Pancreas (tissue), 10 donors: Measurements from ENCODE around the gene IFNAR1. TPM values are rescaled to one million over a fixed set of nuclear protein-coding genes. Genes with fewer than 3 reads are reported as not detected.

ENCODE experiments used
- ATAC-seq, 4 donors: fragments of 200-7000 bp; cut with Tn5 transposase; one replicate each; pipeline versions ENCODE4 v1.8.0 to v1.9.1; 2020; ENCODE audit warnings: mild to moderate bottlenecking in 4 of 4, moderate library complexity in 4 of 4
- DNase-seq, 6 donors: peaks; one replicate each; pipeline ENCODE4 v3.0.0-alpha.2; 2020
- FAIRE-seq: peaks from 2 replicates; lab custom pipeline; 2012; peaks lifted over from hg19 to GRCh38; lab: Jason Lieb, UNC
- H3K27ac ChIP-seq, 4 donors: fragments of 200-600 bp; sonication (generic); 1 replicate in 3 of 4; 2 replicates in 1 of 4; pipeline versions ENCODE4 v1.5.0 to v1.8.0; 2020
- H3K27me3 ChIP-seq, 4 donors: fragments of 200-600 bp; one replicate each; pipeline ENCODE4 v1.8.0; 2021
- H3K36me3 ChIP-seq, 3 donors: fragments of 200-600 bp; sonication (generic) in 1 of 3; one replicate each; pipeline versions ENCODE4 v1.5.0 to v1.8.0; 2020 to 2021
- H3K4me1 ChIP-seq, 3 donors: fragments of 200-600 bp; one replicate each; pipeline ENCODE4 v1.8.0; 2021
- H3K4me3 ChIP-seq, 4 donors: fragments of 200-600 bp; sonication (generic) in 2 of 4; one replicate each; pipeline versions ENCODE4 v1.5.0 to v1.8.0; 2020 to 2021
- H3K9me3 ChIP-seq, 4 donors: fragments of 200-600 bp; one replicate each; pipeline ENCODE4 v1.8.0; 2021
- WGBS, 2 donors: extraction: QIAGEN DNeasy Blood & Tissue Kit; methylation state at CpG; one replicate each; pipeline ENCODE4 v1.1.7; 2013; 5-methylcytosine and 5-hydroxymethylcytosine counted together
- intact Hi-C, 3 donors: fragments of 100-400 bp; cut with DNase I; formaldehyde crosslinking; loops; one replicate each; pipeline versions ENCODE4 v1.11.1 to v1.14.2; 2022
- polyA plus RNA-seq, 2 donors: library from polyadenylated mRNA; stranded (reverse); fragments of 200-250 nt; gene quantifications; one replicate each; pipeline ENCODE4 v1.2.3, GENCODE V29; 2013
- total RNA-seq, 6 donors: library from RNA; stranded (reverse); fragmentation: NEBNext Ultra II Directional in 4 of 6; extraction: Animal tissue kit (Norgen Biotek cat#: 25700) in 4 of 6; gene quantifications; one replicate each; pipeline versions ENCODE4 v1.2.1 to v1.2.4, GENCODE V29; 2021 to 2023
- TF ChIP-seq, protein P1 (sequence below), 4 donors: fragments of 200-600 bp; sonication (generic) in 3 of 4; IDR thresholded peaks; one replicate each; pipeline versions ENCODE4 v1.5.0 to v1.8.0; 2021; ENCODE audit warnings: antibody characterized with exemption in 4 of 4
- donor health status: healthy with polysubstance abuse.
- donor health status: DM: no; HTN: no; CAD: no; lungs with moderate emphysema.
- donor health status: DM: no; HTN: no; CAD: no.
- donor health status: control.
- donor health status: control.
- donor health status: Bipolar disorder and iron deficiency.
- donor health status: DM: yes; HTN: yes; CAD: no.
- donor health status: DM: no; HTN: no; CAD: no.
- donor health status: DM: no; HTN: no; CAD: no.
- donor health status: DM: yes; HTN: yes; CAD: no.

IFNAR1 gene
- total and polyA plus RNA-seq, 8 donors: 7.5 to 48.5 (median 23.1) TPM

DNA sequence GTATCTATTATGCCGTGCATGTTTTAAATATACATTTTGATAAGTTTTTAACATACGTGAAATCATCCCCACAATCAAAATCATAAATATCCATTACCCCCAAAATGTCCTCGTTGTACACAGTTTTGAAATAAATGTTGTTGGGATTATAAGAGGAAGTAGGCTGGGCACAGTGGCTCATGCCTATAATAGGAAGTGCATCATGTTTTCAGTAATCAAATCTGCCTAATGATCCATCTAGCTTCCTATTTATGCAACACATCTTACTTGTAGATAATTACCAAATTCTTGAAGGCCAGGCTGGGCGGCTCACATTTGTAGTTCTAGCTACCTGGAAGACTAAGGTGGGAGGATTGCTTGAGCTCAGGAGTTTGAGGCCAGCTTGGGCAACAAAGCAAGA, 63.4 kb downstream of the IFNAR1 start:
- FAIRE-seq (no peak), DNase-seq (no peak), ATAC-seq (no peak)
- Histone ChIP-seq H3K27ac (no peak overlapping the region), H3K36me3 (no peaks in the 10 kb centered on the region), H3K4me1 (peaks cover 0 to 5% (median 0%) of the 10 kb centered on the region in 3 donors), H3K9me3 (no peaks in the 10 kb centered on the region), H3K4me3 (no peak overlapping the region), H3K27me3 (no peaks in the 10 kb centered on the region)
- TF ChIP-seq, protein P1, sequence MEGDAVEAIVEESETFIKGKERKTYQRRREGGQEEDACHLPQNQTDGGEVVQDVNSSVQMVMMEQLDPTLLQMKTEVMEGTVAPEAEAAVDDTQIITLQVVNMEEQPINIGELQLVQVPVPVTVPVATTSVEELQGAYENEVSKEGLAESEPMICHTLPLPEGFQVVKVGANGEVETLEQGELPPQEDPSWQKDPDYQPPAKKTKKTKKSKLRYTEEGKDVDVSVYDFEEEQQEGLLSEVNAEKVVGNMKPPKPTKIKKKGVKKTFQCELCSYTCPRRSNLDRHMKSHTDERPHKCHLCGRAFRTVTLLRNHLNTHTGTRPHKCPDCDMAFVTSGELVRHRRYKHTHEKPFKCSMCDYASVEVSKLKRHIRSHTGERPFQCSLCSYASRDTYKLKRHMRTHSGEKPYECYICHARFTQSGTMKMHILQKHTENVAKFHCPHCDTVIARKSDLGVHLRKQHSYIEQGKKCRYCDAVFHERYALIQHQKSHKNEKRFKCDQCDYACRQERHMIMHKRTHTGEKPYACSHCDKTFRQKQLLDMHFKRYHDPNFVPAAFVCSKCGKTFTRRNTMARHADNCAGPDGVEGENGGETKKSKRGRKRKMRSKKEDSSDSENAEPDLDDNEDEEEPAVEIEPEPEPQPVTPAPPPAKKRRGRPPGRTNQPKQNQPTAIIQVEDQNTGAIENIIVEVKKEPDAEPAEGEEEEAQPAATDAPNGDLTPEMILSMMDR (IDR thresholded peaks at IDR 0.05): no peak
- intact Hi-C loops: no loop called here
- 71 to 80% methylated on average over 4 of the region's 4 CpGs for WGBS, 2 donors

DNA sequence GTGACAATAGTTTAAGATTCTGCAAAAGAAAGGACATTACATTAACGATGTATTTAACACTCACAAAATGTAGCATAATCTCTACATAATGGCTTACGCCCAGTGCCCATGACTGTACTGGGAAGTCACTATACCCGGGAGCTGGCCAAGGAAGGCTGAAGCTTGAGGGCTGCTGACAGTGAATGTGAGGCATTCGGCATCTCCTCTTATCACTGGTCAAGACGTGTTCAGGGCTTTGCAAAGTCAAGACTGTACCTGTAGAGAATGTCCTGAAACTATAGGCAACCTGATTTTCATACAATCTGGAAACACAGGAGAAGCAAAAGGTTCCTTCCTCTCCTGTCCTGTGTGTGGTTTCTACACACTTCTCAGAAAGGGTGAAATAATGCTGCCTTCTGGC, 65.7 kb downstream of the IFNAR1 start:
- no peak overlapping the region for H3K27ac ChIP-seq
- H3K9me3 ChIP-seq: no peaks in the 10 kb centered on the region
- no peaks in the 10 kb centered on the region for H3K36me3 ChIP-seq
- DNase-seq: no peak
- no peak overlapping the region for H3K4me3 ChIP-seq
- WGBS, 2 donors: 64 to 79% methylated on average over 5 of the region's 5 CpGs
- intact Hi-C loops: no loop called here
- no peaks in the 10 kb centered on the region for H3K27me3 ChIP-seq
- H3K4me1 ChIP-seq: no peaks in the 10 kb centered on the region
- FAIRE-seq: no peak
- TF ChIP-seq, protein P1 (IDR thresholded peaks at IDR 0.05): no peak
- no peak for ATAC-seq

DNA sequence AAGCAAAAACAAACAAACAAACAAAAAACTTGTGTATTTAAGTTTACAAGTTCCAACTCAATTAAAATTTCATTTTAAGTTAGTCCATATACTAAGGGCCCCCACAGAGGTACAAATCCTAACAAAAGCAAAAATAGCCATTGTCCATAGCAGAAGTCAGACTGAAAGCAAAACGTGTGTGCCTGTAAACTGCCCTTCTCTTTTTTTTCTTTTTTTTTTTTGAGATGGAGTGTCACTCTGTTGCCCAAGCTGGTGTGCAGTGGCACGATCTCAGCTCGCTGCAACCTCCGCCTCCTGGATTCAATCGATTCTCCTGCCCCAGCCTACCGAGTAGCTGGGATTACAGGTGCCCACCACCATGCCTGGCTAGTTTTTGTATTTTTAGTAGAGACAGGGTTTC, 66.9 kb downstream of the IFNAR1 start:
- DNase-seq (no peak), ATAC-seq (no peak), FAIRE-seq (no peak)
- Histone ChIP-seq H3K4me1 (no peaks in the 10 kb centered on the region), H3K27me3 (no peaks in the 10 kb centered on the region), H3K4me3 (no peak overlapping the region), H3K27ac (no peak overlapping the region), H3K36me3 (no peaks in the 10 kb centered on the region), H3K9me3 (no peaks in the 10 kb centered on the region)
- intact Hi-C loops: no loop called here
- TF ChIP-seq, protein P1 (IDR thresholded peaks at IDR 0.05): no peak
- 71 to 81% methylated on average over 6 of the region's 6 CpGs for WGBS, 2 donors

DNA sequence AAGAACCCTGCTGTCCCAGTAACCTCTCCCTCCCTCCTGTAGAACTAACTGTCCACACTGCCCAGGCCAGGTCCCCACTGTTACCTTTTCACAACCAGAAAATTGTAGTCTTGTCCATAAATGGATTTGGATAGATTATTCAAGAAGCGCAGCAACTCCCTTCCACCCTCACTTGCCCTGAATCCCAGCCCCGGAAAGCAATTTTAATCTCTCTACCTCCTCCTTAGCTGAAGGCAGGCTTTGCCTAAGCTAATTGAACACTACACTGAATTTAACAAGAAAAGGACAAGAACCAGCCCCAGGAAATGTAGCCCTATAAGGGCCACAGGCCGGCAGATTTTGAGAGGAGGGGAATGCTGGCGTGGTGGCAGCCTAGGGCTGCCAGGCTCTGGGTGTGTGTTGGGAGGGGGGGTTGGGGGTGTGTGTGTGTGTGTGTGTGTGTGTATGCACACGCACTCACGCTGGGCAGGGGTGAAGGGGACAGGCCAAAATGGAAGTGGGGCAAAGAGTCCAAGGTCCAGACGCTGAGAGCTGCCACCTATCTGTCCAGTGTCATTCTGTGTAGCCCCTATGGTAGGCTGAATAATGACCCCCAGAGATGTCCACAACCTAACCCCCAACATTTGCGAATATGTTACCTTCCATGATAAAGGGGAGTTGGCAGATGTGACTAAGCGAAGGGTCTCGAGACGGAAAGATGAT, 67.7 kb downstream of the IFNAR1 start:
- intact Hi-C loops: no loop called here

DNA sequence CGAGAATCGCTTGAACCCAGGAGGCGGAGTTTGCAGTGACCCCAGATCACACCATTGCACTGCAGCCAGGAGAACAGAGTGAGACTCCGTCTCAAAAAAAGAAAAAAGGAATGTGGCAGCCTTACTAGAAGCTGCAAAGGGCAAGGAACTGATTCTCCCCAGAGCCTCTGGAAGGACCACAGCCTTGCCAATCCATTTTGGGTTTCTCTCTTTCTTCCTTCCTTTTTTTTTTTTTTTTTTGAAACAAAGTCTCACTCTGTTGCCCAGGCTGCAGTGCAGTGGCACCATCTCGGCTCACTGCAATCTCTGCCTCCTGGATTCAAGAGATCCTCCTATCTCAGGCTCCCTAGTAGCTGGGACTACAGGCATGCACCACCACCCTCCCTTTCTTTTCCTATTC, 68.6 kb downstream of the IFNAR1 start:
- no peak overlapping the region for H3K27ac ChIP-seq

More for the DNA sequence above, 67.7 kb downstream of the IFNAR1 start:
- ATAC-seq (no peak), FAIRE-seq (no peak), DNase-seq (no peak)
- Histone ChIP-seq H3K4me1 (no peaks in the 10 kb centered on the region), H3K27me3 (no peaks in the 10 kb centered on the region), H3K27ac (no peak overlapping the region), H3K4me3 (no peak overlapping the region), H3K9me3 (no peaks in the 10 kb centered on the region), H3K36me3 (no peaks in the 10 kb centered on the region)
- TF ChIP-seq, protein P1 (IDR thresholded peaks at IDR 0.05): no peak
- WGBS, 2 donors: 79 to 80% methylated on average over 11 of the region's 11 CpGs

More for the DNA sequence above, 68.6 kb downstream of the IFNAR1 start:
- no peaks in the 10 kb centered on the region for H3K27me3 ChIP-seq
- intact Hi-C loops: no loop called here
- no peaks in the 10 kb centered on the region for H3K4me1 ChIP-seq
- H3K4me3 ChIP-seq: no peak overlapping the region
- no peak for FAIRE-seq
- TF ChIP-seq, protein P1 (IDR thresholded peaks at IDR 0.05): no peak
- WGBS, 2 donors: 61 to 67% methylated on average over 5 of the region's 5 CpGs
- DNase-seq: no peak
- no peaks in the 10 kb centered on the region for H3K36me3 ChIP-seq
- H3K9me3 ChIP-seq: no peaks in the 10 kb centered on the region
- ATAC-seq: peak in 1 of 4 donors; percentile 34
